Stomach smooth muscle (tissue), 2 donors: ENCODE measurements around the gene SMO.

Experiments
- H3K27ac ChIP-seq: one replicate; pipeline ENCODE4 v1.7.0; 2013; ENCODE audit warnings: mild to moderate bottlenecking, low read length, inconsistent platforms
- H3K27me3 ChIP-seq, 2 donors: one replicate each; pipeline ENCODE4 v1.7.0; 2013; ENCODE audit warnings: low read length in 2 of 2; ENCODE audit not compliant: insufficient read depth in 2 of 2, control insufficient read depth in 1 of 2
- H3K36me3 ChIP-seq, 2 donors: one replicate each; pipeline ENCODE4 v1.7.0; 2013; ENCODE audit warnings: low read length in 2 of 2; ENCODE audit not compliant: control insufficient read depth in 2 of 2, insufficient read depth in 2 of 2
- H3K4me1 ChIP-seq: one replicate; pipeline ENCODE4 v1.7.0; 2013; ENCODE audit warnings: low read length; ENCODE audit not compliant: control insufficient read depth, insufficient read depth
- H3K4me3 ChIP-seq, 2 donors: one replicate each; pipeline ENCODE4 v1.7.0; 2013; ENCODE audit warnings: low read length in 2 of 2
- H3K9ac ChIP-seq, 2 donors: one replicate each; pipeline ENCODE4 v1.7.0; 2013; ENCODE audit warnings: low read length in 2 of 2, mild to moderate bottlenecking in 1 of 2
- H3K9me3 ChIP-seq, 2 donors: one replicate each; pipeline ENCODE4 v1.7.0; 2013; ENCODE audit warnings: low read length in 2 of 2; ENCODE audit not compliant: control insufficient read depth in 2 of 2
- donor health status: healthy.
- donor health status: Pancreatic carcinoma.

SMO gene

DNA sequence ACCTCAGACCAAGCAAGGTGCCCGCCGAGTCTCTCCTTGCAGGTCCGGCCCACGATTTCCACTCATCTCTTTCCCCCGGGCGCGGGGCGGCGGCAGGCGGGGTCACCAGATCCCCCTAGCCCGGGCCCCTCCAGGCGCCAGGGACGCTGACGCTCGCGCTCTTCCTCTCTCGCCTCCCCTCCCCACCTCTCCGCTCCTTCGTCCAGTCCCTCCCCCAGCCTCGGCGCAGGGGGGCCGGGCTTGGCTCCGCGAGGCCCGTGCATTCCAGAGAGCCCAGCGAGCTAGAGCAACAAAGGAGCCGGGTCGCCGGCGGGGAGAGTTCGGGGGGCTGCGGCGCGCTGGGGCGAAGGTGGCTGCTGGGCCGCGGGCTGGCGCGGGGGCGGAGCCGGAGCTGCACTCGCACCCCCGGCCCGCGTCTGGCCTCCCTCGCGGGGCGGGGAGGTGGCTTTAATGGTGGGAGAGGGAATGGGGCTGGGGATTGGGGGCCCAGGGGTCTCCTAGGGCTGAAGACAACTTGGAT lies at the start of gene SMO:
Gene SMO (plus strand): TSS at position 262 of the 520 bp plus-strand sequence. CDS start 519 bp downstream, outside the sequence.
- Histone ChIP-seq H3K4me1 (peaks cover 25% of the 10 kb centered on the region), H3K9me3 (no peaks in the 10 kb centered on the region), H3K9ac (peak within 1 kb of the TSS; percentile 55), H3K27me3 (no peaks in the 10 kb centered on the region), H3K4me3 (peak within 1 kb of the TSS; percentile 72 to 79), H3K36me3 (no peaks in the 10 kb centered on the region), H3K27ac (no peak within 1 kb of the TSS)

DNA sequence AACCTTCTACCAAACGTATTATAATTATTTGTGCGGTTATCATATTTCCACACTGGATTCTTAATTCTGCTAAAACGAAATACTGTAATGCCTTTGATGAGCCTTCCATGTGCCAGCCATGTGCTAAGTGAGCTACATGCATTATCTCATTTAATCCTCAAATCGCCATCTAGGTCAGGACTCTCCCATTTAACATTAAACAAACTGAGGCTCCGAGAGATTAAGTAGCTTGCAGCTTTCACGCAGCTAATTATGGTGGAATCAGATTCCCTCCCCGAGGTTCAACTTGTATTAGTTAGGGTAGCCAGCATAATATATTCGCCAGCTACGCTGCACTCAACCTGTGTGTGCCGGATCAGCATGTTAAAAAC lies 44.7 kb upstream of the SMO start:
- no peaks in the 10 kb centered on the region for H3K36me3 ChIP-seq
- no peak overlapping the region for H3K9ac ChIP-seq
- H3K4me3 ChIP-seq = peak overlapping the region; percentile 92 to 98
- no peak overlapping the region for H3K27ac ChIP-seq
- peaks cover 27% of the 10 kb centered on the region for H3K4me1 ChIP-seq
- no peaks in the 10 kb centered on the region for H3K9me3 ChIP-seq
- peaks cover 0 to 5% of the 10 kb centered on the region in 2 donors for H3K27me3 ChIP-seq

DNA sequence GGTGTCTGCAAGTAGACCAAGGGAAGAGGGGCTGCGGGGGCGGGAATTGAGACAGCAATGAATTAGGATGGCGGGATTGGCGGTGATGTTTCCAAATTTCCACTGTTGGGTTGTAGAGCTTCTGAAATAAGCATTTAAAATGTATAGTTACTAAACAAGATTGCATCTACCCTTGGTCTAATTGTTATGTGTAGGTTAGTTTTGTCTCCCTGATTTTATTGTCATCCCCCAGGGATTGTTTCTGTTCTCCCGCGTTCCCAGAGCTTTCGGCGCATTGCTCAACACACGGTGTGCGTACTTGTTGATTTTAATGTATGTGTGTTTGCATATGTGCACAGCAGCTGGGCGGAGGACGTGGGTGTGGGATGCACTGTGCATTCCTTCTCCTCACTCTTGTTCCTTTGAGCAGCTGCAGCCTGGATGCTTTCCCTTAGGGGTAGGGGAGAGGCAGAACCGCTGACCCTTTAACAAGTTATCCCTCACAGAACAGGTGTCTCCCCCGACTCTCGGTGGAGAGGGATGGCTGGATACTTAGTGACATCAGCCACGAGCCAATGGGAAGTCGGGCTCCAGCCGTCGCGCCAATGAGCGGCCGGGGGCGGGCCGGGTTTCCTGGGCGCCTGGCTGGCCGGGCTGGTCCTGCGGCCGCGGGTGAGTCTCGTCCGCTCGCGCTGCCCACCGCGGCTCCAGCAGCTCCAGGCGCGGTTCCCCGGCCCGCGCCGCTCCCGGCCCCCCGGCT lies 44.2 kb upstream of the SMO start, which contains the start of gene TSPAN33:
Gene TSPAN33 (plus strand): TSS at position 613 of the 739 bp plus-strand sequence. CDS start 274 bp downstream, outside the sequence.
- Histone ChIP-seq H3K27ac (no peak within 1 kb of the TSS), H3K36me3 (no peaks in the 10 kb centered on the region), H3K4me3 (peak within 1 kb of the TSS; percentile 92 to 98), H3K9ac (peak within 1 kb of the TSS in 1 of 2 donors; percentile 42), H3K9me3 (no peaks in the 10 kb centered on the region), H3K27me3 (peaks cover 0 to 5% of the 10 kb centered on the region in 2 donors), H3K4me1 (peaks cover 27% of the 10 kb centered on the region)

DNA sequence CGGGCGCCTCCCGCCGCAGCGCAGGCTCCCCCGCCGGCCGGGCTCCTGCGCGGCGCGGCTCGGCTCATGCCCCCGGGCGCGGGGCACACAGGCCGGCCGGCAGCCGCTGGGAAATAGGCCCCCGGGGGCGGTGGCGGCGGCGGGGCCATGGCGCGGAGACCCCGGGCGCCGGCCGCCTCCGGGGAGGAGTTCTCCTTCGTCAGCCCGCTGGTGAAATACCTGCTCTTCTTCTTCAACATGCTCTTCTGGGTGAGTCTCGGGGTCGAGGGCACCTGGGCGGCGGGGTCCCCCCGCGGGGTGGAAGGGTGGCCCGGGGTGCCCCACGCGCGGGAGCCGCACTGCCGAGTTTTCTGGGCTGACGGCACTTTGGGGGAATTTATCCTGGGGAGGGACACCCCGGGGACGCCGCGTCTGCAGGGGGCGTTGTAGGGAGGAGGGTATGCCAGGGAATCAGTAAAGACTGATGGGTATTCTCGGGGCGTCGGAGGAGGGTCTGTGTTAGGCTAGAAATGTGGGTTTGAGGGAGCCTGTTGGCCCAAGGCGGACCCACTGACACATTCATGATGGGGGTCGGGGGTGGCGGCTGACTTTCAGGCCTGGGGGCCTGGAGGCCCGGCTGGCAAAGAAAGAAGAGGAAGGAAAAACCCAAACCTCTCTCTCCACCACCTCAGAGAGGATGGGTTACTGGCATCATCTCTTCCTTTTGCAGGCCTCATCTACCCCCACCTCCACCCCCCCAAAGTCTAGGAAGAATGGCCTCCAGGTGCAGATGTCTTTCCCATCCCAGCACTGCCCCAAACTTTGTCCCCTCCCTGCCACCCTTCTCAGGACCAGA lies 43.4 kb upstream of the SMO start:
- H3K27me3 ChIP-seq = peaks cover 0 to 5% of the 10 kb centered on the region in 2 donors
- peak overlapping the region in 1 of 2 donors; percentile 36 for H3K9ac ChIP-seq
- no peaks in the 10 kb centered on the region for H3K9me3 ChIP-seq
- H3K27ac ChIP-seq = no peak overlapping the region
- peaks cover 27% of the 10 kb centered on the region for H3K4me1 ChIP-seq
- no peaks in the 10 kb centered on the region for H3K36me3 ChIP-seq
- H3K4me3 ChIP-seq = peak overlapping the region; percentile 52 to 92

DNA sequence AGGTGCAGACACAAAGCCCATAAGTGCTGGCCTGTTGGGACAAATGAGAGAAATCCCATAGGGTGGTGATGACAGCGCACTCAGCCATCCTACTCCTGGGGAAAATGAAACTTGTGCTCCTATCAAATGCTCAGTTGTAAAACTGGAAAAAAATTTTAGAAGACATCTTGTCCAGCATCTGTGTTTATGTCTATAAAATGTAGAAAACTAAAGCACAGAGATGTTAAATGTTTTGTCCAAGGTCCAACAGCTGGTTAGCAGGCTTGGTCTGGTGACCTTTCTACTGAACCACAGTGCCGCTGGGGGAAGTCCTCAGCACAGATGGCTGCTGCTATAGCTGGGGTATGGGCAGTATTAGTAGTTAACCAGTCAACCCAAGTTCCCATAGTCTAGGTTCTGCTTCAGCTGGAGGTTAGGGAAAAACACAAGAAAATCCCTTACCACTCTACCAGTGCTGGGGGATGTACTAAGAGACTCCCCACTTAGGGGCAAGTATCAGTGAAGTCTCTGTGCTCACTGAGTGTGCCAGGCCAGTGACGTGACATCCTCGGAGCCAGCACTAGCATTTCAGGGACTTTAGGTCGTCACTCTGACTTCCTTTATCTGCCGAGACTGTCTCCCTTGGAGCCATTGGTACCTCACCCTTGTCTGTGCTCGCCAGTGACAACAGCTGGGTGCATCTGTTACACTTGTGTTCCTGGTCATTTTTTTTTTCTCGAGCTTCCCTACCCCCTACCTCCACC lies 42.0 kb upstream of the SMO start:
- Histone ChIP-seq H3K36me3 (no peaks in the 10 kb centered on the region), H3K4me3 (no peak overlapping the region), H3K4me1 (peaks cover 27% of the 10 kb centered on the region), H3K9ac (no peak overlapping the region), H3K9me3 (no peaks in the 10 kb centered on the region), H3K27me3 (peaks cover 0 to 3% of the 10 kb centered on the region in 2 donors), H3K27ac (no peak overlapping the region)

DNA sequence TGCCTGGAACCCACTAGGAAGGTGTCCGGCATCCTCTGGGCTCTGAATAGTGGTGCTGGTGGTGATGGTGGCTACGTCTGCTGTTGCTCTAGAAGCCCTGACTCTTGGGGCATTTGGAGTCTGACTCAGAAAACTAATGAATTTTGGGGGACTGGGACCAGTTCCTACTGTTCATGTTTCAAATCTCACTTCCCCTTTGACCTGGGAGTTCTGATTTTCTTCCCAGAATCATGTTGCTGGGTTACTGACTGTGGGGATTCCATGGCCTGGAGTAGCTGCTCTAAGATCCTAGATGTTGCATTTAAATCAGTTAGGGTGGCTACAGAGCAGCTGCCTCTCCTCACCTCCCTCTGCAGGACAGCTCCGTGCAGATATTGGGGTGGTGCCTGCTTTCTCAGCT lies 40.7 kb upstream of the SMO start:
- Histone ChIP-seq H3K4me1 (peaks cover 27% of the 10 kb centered on the region), H3K4me3 (no peak overlapping the region), H3K9ac (no peak overlapping the region), H3K9me3 (no peaks in the 10 kb centered on the region), H3K27ac (no peak overlapping the region), H3K27me3 (no peaks in the 10 kb centered on the region), H3K36me3 (no peaks in the 10 kb centered on the region)

DNA sequence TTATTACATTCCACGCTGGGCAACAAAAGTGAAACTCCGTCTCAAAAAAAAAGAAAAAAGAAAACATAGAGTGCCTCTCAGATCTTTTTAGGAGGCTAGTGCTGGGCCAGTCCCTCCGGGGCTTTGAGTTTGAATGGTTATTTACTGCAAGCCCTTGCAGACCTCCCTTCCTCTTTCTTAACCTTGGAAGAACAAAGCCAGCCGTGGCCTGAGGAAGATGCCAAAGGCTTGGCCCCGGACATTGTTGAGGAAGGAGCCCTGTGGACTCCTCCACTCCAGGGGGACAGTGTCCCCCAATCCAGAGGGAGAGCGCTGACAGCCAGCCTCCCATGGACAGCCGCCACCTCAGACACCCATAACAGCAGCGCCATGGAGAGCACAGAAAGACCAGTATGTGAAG lies 38.9 kb upstream of the SMO start:
- Histone ChIP-seq H3K4me1 (peaks cover 21% of the 10 kb centered on the region), H3K27ac (no peak overlapping the region), H3K36me3 (no peaks in the 10 kb centered on the region), H3K9me3 (no peaks in the 10 kb centered on the region), H3K4me3 (no peak overlapping the region), H3K9ac (no peak overlapping the region), H3K27me3 (no peaks in the 10 kb centered on the region)

DNA sequence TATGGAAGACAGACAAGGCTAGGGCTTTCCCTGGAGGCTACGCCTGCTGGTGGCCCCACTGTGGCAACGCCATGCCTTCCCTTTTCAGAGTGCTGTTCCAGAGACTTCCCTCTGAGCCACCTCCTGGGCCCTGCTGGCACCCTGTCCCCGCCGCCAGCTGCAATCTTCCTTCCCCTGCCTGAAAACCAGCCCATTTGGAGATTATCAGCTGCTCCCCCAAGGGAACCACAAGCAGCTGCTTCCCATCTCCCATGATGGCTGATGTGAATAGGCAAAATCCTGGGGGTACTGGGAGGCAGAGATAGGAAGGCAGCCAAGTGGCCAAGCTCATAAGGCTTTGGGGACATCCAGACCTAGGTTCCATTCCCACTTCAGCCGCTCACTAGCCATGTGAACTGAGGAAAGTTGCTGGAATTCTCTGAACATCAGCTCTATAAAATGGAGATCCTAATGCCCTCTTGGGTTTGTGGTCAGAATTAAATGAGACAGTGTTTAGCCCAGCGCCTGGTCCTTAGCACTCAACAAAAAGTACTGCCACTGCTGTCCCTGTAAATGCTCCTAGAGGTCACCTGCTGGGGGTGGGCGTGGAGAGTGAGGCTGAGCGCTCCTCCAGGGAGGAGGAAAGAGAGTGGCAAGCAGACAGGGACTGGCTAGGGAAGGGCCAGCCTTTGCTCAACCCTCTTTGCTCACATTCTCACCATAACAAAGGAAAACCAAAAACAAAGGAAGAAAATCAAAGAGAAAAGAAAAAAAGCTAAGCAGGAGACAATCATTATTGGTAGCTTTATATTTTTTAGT lies 38.0 kb upstream of the SMO start:
- no peak overlapping the region for H3K27ac ChIP-seq
- no peaks in the 10 kb centered on the region for H3K27me3 ChIP-seq

DNA sequence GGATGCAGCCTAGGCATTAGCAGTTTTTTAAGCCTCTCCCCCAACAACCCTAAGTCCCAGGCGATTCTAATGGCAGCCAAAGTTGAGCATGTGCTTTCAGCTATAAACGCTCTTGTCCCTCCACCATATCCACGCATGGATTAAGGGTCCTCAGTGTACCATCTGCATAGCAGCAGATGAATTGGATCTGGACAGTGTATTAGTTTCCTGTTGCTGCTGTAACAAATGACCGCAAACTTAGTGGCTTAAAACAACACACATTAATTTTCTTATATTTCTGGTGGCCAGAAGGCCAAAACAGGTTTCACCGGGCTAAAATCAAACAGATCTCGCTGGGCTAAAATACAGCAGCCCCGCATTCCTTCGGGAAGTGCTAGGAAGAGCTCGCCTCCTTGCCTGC lies 30.8 kb upstream of the SMO start:
- Histone ChIP-seq H3K27ac (no peak overlapping the region), H3K9me3 (no peaks in the 10 kb centered on the region), H3K27me3 (no peaks in the 10 kb centered on the region), H3K9ac (no peak overlapping the region), H3K4me1 (peaks cover 4% of the 10 kb centered on the region), H3K4me3 (no peak overlapping the region), H3K36me3 (no peaks in the 10 kb centered on the region)

More for the DNA sequence above, 38.0 kb upstream of the SMO start:
- H3K4me3 ChIP-seq = no peak overlapping the region
- H3K9ac ChIP-seq = no peak overlapping the region
- peaks cover 16% of the 10 kb centered on the region for H3K4me1 ChIP-seq
- H3K36me3 ChIP-seq = no peaks in the 10 kb centered on the region
- no peaks in the 10 kb centered on the region for H3K9me3 ChIP-seq

DNA sequence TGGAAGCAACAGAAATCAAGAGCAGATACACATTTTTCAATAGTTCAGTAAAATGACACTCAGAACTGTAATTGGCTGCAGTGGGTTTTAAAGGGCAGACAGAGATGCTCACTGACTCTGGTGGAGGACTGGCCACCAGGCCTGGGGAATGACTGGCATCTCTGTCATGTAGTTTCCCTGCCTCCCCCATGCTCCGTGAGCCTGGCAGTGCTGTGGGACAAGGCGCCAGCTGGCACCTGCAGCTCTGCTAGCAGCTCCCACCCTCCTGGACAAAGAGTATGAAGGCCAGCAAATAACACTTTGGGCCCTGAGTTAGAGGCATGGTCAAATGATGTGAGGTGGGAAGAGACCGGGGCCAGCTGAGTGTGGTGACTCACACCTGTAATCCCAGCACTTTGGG lies 28.9 kb upstream of the SMO start:
- H3K27ac ChIP-seq = no peak overlapping the region
- peaks cover 3% of the 10 kb centered on the region for H3K4me1 ChIP-seq
- H3K27me3 ChIP-seq = no peaks in the 10 kb centered on the region
- no peaks in the 10 kb centered on the region for H3K36me3 ChIP-seq
- no peak overlapping the region for H3K9ac ChIP-seq
- no peaks in the 10 kb centered on the region for H3K9me3 ChIP-seq
- H3K4me3 ChIP-seq = no peak overlapping the region
